NB4 (cell line): ENCODE measurements around the gene NEB.

Experiments
- DNase-seq: peaks from one replicate; pipeline ENCODE4 v3.0.0; 2010; ENCODE audit warnings: low read depth
- H3K4me3 ChIP-seq: one replicate; pipeline ENCODE4 v1.5.1; 2011; ENCODE audit warnings: mild to moderate bottlenecking, low read depth, low read length, moderate library complexity
- MYC ChIP-seq: IDR thresholded peaks from 2 replicates; pipeline ENCODE4 v1.6.1; 2011; ENCODE audit warnings: low read depth, low read length
- POLR2A ChIP-seq: IDR thresholded peaks from 2 replicates; pipeline ENCODE4 v1.6.1; 2011; ENCODE audit warnings: mild to moderate bottlenecking; ENCODE audit not compliant: insufficient read length; ENCODE audit errors: extremely low read depth
- TF ChIP-seq, protein P1 (sequence below): IDR thresholded peaks from 2 replicates; pipeline ENCODE4 v1.6.1; 2011; ENCODE audit warnings: low read depth, low read length
- TF ChIP-seq, protein P2 (sequence below): IDR thresholded peaks from one replicate; pipeline ENCODE4 v1.5.1; 2012; ENCODE audit warnings: low read depth, low read length

NEB gene

DNA sequence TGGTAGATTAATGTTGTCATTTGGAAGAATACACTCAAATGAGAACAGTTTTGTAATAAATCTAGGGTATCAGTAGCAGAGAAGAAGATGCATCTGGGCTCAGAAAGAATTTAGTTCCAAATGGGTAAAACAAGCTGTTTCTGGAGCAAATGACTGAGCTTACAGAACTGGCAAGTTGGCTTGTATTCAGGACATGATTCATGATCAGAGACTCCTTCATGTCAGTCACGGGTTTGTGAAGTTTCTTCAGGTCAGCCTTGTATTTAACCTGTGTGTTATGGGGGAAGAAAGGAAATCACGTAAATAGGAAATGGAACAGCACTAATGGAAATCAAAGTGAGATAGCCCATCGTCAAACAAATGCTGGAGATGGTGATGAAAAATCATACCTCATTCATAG lies 215.5 kb downstream of the NEB start:
- H3K4me3 ChIP-seq, result no peak overlapping the region
- TF ChIP-seq, protein P1, sequence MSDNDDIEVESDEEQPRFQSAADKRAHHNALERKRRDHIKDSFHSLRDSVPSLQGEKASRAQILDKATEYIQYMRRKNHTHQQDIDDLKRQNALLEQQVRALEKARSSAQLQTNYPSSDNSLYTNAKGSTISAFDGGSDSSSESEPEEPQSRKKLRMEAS, result no peak
- TF ChIP-seq POLR2A, result no peak
- TF ChIP-seq MYC, result no peak
- TF ChIP-seq, protein P2, sequence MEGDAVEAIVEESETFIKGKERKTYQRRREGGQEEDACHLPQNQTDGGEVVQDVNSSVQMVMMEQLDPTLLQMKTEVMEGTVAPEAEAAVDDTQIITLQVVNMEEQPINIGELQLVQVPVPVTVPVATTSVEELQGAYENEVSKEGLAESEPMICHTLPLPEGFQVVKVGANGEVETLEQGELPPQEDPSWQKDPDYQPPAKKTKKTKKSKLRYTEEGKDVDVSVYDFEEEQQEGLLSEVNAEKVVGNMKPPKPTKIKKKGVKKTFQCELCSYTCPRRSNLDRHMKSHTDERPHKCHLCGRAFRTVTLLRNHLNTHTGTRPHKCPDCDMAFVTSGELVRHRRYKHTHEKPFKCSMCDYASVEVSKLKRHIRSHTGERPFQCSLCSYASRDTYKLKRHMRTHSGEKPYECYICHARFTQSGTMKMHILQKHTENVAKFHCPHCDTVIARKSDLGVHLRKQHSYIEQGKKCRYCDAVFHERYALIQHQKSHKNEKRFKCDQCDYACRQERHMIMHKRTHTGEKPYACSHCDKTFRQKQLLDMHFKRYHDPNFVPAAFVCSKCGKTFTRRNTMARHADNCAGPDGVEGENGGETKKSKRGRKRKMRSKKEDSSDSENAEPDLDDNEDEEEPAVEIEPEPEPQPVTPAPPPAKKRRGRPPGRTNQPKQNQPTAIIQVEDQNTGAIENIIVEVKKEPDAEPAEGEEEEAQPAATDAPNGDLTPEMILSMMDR, result no peak
- no peak for DNase-seq

DNA sequence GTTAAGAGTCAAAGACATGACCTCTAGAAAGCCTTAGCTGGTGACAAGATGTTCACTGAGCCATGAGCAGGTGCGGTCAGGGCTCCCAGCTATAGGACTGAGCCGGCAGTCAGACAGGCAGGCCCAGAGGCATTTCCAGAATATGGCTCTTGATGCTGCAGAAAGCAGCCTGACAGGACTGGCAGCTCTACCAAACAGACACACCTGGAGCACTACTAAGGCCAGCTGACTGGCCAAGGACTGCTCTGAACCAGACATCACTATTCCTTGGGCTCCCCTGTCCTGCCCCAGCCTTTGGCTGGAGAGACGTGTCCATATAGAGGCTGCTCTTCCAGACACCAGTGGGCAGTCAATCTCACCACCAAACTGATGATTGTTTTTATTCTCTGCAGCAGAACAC lies 225.8 kb downstream of the NEB start:
- DNase-seq, result no peak
- no peak overlapping the region for H3K4me3 ChIP-seq
- no peak for TF ChIP-seq MYC
- TF ChIP-seq, protein P1, result no peak
- no peak for TF ChIP-seq POLR2A
- TF ChIP-seq, protein P2, result no peak

DNA sequence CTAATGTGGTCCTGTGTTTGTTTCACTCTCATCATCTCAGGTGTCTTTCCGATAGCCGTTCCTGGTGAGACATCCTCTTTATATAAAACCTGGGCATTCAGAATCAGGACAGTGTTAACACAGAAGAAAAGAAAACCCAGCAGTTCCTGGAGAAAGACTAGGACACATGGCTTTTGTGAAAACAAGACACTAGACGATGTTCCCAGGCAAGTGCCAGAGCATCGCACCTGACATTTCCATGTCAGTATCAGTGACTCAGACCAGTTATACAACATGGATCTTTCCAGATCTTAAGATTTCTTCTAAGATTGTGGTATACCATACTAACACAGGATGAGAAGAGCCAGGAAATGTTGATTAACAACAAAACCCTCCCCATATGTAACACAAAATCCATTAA lies 228.1 kb downstream of the NEB start:
- DNase-seq, result no peak
- no peak overlapping the region for H3K4me3 ChIP-seq
- TF ChIP-seq MYC, result no peak
- TF ChIP-seq, protein P1, result no peak
- no peak for TF ChIP-seq POLR2A
- TF ChIP-seq, protein P2, result no peak

DNA sequence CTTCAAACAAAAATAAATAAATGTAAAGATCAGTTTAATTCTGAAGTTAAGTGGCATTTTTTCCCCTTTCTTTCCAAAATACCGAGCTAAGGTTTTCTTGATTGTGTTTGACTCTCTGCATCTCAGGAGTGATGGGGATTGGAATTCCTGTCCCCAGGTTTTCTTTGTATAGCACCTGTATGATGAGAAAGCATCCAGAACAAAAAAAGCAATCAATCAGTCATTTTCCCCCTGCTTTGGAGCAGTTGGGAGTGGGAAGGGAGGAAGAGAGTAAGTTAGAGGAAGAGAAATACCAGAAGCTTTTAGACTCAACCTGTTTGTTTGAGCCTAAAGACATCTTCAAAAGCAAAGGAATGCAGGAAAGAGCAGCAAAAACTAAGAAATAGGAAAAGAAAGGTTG lies 236.1 kb downstream of the NEB start:
- no peak for DNase-seq

DNA sequence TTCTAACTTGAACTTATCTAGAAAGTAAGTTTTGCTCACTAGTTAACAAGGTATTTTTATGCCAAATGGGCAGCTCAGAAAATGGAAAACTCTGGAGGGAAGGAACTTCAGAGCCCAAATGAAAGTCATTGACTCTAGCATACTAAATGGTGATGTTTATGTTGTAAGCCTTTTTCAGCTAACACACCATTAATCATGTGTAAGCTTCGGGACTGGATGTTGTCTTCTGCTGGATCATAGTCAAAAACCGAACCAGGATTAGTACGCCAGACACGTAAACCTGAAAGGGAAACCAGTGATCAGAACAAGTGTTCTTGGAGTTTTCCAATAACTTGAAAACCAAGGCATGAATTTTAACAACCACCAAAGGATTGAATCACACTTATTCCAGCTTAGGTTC lies 242.8 kb downstream of the NEB start:
- no peak overlapping the region for H3K4me3 ChIP-seq
- no peak for DNase-seq
- TF ChIP-seq, protein P2, result no peak
- TF ChIP-seq MYC, result no peak
- TF ChIP-seq POLR2A, result no peak
- TF ChIP-seq, protein P1, result no peak

More for the DNA sequence above, 236.1 kb downstream of the NEB start:
- TF ChIP-seq, protein P1, result no peak
- TF ChIP-seq, protein P2, result no peak
- no peak for TF ChIP-seq MYC
- TF ChIP-seq POLR2A, result no peak
- H3K4me3 ChIP-seq, result no peak overlapping the region

DNA sequence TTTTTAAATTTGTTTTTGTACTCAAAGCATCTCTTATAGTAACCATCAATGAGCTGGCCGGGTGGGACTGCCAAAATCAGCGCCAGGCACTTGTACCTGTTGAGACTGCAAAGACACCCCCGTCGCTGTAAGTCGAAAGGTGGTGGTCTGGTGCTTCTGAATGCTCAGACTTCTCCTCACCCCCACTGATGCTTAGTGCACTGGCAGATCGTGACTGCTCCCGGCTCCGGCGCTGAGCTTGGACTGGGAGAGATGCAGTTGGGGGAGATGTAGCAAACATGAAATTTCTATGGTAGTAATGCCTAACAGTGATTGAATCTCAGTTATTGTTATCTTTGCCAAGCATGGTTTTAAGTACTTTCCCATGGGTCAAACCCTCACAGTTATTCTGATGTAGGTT lies 244.0 kb downstream of the NEB start:
- TF ChIP-seq, protein P2, result no peak
- TF ChIP-seq MYC, result no peak
- TF ChIP-seq, protein P1, result no peak
- TF ChIP-seq POLR2A, result no peak
- H3K4me3 ChIP-seq, result no peak overlapping the region
- no peak for DNase-seq
